Endodermal cell (in vitro differentiated cells): ENCODE results near the gene SVIL. TPM values are rescaled to one million over a fixed set of nuclear protein-coding genes. Genes with fewer than 3 reads are reported as not detected.
"Not testable (repeated sequence)": the region's sequence is repeated elsewhere in the genome, so short reads cannot be mapped to it uniquely, and the experiment has no call there.

Source experiments
- DNase-seq: peaks from one replicate; pipeline ENCODE4 v3.0.0-alpha.2; 2017
- H3K27ac ChIP-seq: 2 replicates; pipeline ENCODE4 v1.5.1; 2013; ENCODE audit warnings: mild to moderate bottlenecking, low read depth, low read length, moderate library complexity
- H3K27me3 ChIP-seq: 2 replicates; pipeline ENCODE4 v1.6.1; 2013; ENCODE audit warnings: mild to moderate bottlenecking, low read length, moderate library complexity; ENCODE audit not compliant: insufficient read depth, control insufficient read depth, poor library complexity, severe bottlenecking
- H3K36me3 ChIP-seq: 2 replicates; pipeline ENCODE4 v1.7.0; 2013; ENCODE audit warnings: mild to moderate bottlenecking, low read length, moderate library complexity; ENCODE audit not compliant: control insufficient read depth, insufficient read depth
- H3K4me1 ChIP-seq: one replicate; pipeline ENCODE4 v1.7.0; 2013; ENCODE audit warnings: low read length; ENCODE audit not compliant: control insufficient read depth, insufficient read depth
- H3K4me3 ChIP-seq: 2 replicates; pipeline ENCODE4 v1.5.1; 2013; ENCODE audit warnings: mild to moderate bottlenecking, low read length, moderate library complexity
- H3K9ac ChIP-seq: 2 replicates; pipeline ENCODE4 v1.6.1; 2013; ENCODE audit warnings: mild to moderate bottlenecking, low read length, moderate library complexity; ENCODE audit not compliant: poor library complexity, severe bottlenecking; ENCODE audit errors: extremely low read depth
- H3K9me3 ChIP-seq: 2 replicates; pipeline ENCODE4 v1.6.1; 2013; ENCODE audit warnings: mild to moderate bottlenecking, low read length, moderate library complexity; ENCODE audit not compliant: control insufficient read depth
- H3K27ac Mint-ChIP-seq: 2 replicates; pipeline ENCODE4 v1.8.0; 2020; ENCODE audit warnings: mixed read lengths
- H3K27me3 Mint-ChIP-seq: 2 replicates; pipeline ENCODE4 v1.8.0; 2021; ENCODE audit warnings: mild to moderate bottlenecking, mixed read lengths; ENCODE audit not compliant: insufficient read depth
- H3K36me3 Mint-ChIP-seq: 2 replicates; pipeline ENCODE4 v1.8.0; 2020; ENCODE audit warnings: low read depth, mixed read lengths
- H3K4me1 Mint-ChIP-seq: 2 replicates; pipeline ENCODE4 v1.8.0; 2020; ENCODE audit warnings: mixed read lengths
- H3K4me3 Mint-ChIP-seq: 2 replicates; pipeline ENCODE4 v1.8.0; 2020; ENCODE audit warnings: mild to moderate bottlenecking, moderate library complexity, mixed read lengths
- H3K9me3 Mint-ChIP-seq: 2 replicates; pipeline ENCODE4 v1.8.0; 2020; ENCODE audit warnings: mild to moderate bottlenecking, mixed read lengths
- whole genome bisulfite sequencing, 2 experiments: methylation state at CpG; one replicate each; pipeline versions ENCODE4 v1.1.5 to v1.1.7; 2013; ENCODE audit warnings: missing lambda C conversion rate in 2 of 2, mixed read lengths in 1 of 2; ENCODE audit not compliant: insufficient coverage in 1 of 2, insufficient read length in 1 of 2; 5-methylcytosine and 5-hydroxymethylcytosine counted together
- total RNA-seq, 2 donors: library from RNA; stranded (reverse); fragmentation: NEBNext Ultra II Directional in 1 of 2; extraction: Animal tissue kit (Norgen Biotek cat#: 25700) in 1 of 2; gene quantifications; 2 replicates in 1 of 2; 3 replicates in 1 of 2; pipeline ENCODE4 v1.2.1, GENCODE V29; 2021
- TF ChIP-seq, protein P1 (sequence below): fragments of 200-600 bp; sonication (generic); conservative IDR thresholded peaks from 2 replicates; pipeline ENCODE4 v1.5.0; 2021; ENCODE audit warnings: antibody characterized with exemption, mild to moderate bottlenecking

SVIL gene
- total RNA-seq, 2 donors from 2014 or later: 25.2 to 32.9 TPM

- H3K36me3 ChIP-seq: no peaks in the 10 kb centered on the region
- Mint-ChIP-seq H3K27me3 (no peaks in the 10 kb centered on the region), H3K4me3 (no peak overlapping the region), H3K36me3 (peaks cover 2% of the 10 kb centered on the region), H3K4me1 (peaks cover 22% of the 10 kb centered on the region), H3K9me3 (peaks cover 3% of the 10 kb centered on the region), H3K27ac (no peak overlapping the region)
- no peaks in the 10 kb centered on the region for H3K27me3 ChIP-seq
- no peak overlapping the region for H3K27ac ChIP-seq
- no peak for DNase-seq
- H3K9me3 ChIP-seq: peaks cover 4% of the 10 kb centered on the region
- no peak overlapping the region for H3K4me3 ChIP-seq
- H3K4me1 ChIP-seq: no peaks in the 10 kb centered on the region
- no peak overlapping the region for H3K9ac ChIP-seq
- 90 to 93% methylated on average over 9 to 14 of the region's 14 CpGs for WGBS, 2 experiments
- TF ChIP-seq, protein P1, sequence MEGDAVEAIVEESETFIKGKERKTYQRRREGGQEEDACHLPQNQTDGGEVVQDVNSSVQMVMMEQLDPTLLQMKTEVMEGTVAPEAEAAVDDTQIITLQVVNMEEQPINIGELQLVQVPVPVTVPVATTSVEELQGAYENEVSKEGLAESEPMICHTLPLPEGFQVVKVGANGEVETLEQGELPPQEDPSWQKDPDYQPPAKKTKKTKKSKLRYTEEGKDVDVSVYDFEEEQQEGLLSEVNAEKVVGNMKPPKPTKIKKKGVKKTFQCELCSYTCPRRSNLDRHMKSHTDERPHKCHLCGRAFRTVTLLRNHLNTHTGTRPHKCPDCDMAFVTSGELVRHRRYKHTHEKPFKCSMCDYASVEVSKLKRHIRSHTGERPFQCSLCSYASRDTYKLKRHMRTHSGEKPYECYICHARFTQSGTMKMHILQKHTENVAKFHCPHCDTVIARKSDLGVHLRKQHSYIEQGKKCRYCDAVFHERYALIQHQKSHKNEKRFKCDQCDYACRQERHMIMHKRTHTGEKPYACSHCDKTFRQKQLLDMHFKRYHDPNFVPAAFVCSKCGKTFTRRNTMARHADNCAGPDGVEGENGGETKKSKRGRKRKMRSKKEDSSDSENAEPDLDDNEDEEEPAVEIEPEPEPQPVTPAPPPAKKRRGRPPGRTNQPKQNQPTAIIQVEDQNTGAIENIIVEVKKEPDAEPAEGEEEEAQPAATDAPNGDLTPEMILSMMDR: no peak
Measured at GRCh38 chr10:29584436-29584835, 50.3 kb downstream of the SVIL start.

- H3K4me1 Mint-ChIP-seq: peaks cover 14% of the 10 kb centered on the region
- Histone ChIP-seq H3K27me3 (no peaks in the 10 kb centered on the region), H3K9ac (no peak overlapping the region), H3K4me3 (no peak overlapping the region), H3K4me1 (no peaks in the 10 kb centered on the region), H3K27ac (no peak overlapping the region), H3K36me3 (no peaks in the 10 kb centered on the region), H3K9me3 (peaks cover 4% of the 10 kb centered on the region)
- no peak overlapping the region for H3K4me3 Mint-ChIP-seq
- H3K36me3 Mint-ChIP-seq: peaks cover 3% of the 10 kb centered on the region
- H3K27ac Mint-ChIP-seq: no peak overlapping the region
- H3K9me3 Mint-ChIP-seq: peaks cover 3% of the 10 kb centered on the region
- no peak for DNase-seq
- 93 to 97% methylated on average over 8 to 9 of the region's 9 CpGs for WGBS, 2 experiments
- TF ChIP-seq, protein P1: no peak
- no peaks in the 10 kb centered on the region for H3K27me3 Mint-ChIP-seq
Measured at GRCh38 chr10:29583674-29584073, 51.1 kb downstream of the SVIL start.

DNA sequence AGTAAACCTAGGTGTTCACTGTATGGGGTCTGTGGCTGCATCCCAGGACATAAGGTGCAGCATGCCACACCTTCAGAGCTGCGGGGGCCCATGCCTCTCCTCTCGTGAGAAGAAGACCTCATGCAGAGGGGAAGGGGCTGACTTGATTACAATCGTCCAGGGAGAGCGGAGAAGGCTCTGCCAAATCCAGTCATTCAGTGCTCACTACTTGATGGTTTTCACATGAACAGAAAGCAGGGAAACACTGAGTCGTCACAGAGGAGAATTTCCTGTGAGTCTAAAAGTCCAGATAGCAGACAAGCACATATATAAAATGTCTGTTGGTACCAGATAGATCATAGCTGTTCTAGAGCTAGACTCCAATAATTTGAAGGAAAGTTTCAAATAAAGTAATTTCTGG lies 52.0 kb downstream of the SVIL start:
- H3K4me3 Mint-ChIP-seq, H3K4me1 Mint-ChIP-seq, H3K27ac Mint-ChIP-seq, H3K27me3 ChIP-seq, H3K27me3 Mint-ChIP-seq, H3K4me3 ChIP-seq, H3K4me1 ChIP-seq, H3K9me3 ChIP-seq, H3K9ac ChIP-seq, H3K36me3 ChIP-seq, H3K9me3 Mint-ChIP-seq, DNase-seq, H3K36me3 Mint-ChIP-seq, H3K27ac ChIP-seq: not testable (repeated sequence)
- WGBS, 2 experiments: 63 to 81% methylated on average over 3 to 5 of the region's 5 CpGs

GRCh38 chr10:29579455-29579970 lies 55.3 kb downstream of the SVIL start:
- WGBS, 2 experiments: 84 to 91% methylated on average over 8 to 12 of the region's 12 CpGs
- Mint-ChIP-seq H3K4me1 (no peaks in the 10 kb centered on the region), H3K4me3 (no peak overlapping the region), H3K36me3 (peaks cover 1% of the 10 kb centered on the region), H3K27me3 (no peaks in the 10 kb centered on the region), H3K27ac (no peak overlapping the region), H3K9me3 (no peaks in the 10 kb centered on the region)
- no peaks in the 10 kb centered on the region for H3K36me3 ChIP-seq
- no peaks in the 10 kb centered on the region for H3K9me3 ChIP-seq
- no peaks in the 10 kb centered on the region for H3K4me1 ChIP-seq
- no peak overlapping the region for H3K9ac ChIP-seq
- H3K27ac ChIP-seq: no peak overlapping the region
- H3K4me3 ChIP-seq: no peak overlapping the region
- TF ChIP-seq, protein P1: no peak
- no peak for DNase-seq
- H3K27me3 ChIP-seq: no peaks in the 10 kb centered on the region
